ENCODE measurements around the gene BAZ1B.
"Not testable (repeated sequence)": the region's sequence is repeated elsewhere in the genome, so short reads cannot be mapped to it uniquely, and the experiment has no call there.

BAZ1B gene

DNA sequence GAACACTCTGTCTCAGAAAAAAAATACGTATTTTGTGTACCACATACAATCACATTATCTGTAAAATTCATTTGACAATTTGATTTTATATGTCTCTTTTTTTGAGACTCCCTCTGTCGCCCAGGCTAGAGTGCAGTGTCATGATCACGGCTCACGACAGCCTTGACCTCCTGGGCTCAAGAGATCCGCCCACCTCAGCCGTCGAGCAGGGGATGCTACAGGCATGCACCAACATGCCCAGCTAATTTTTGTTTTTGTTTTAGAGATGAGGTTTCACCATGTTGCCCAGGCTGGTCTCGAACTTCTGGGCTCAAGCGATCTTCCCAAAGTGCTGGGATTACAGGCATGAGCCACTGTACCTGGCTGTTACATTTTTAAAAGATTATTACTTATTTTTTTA is 11.6 kb upstream of the BAZ1B start:
- DNase-seq (ENCODE audit: low read depth in 1 of 2, low spot score in 1 of 2): no peak
- in situ Hi-C loops (cut with HindIII; ENCODE audit: low pct_unique_long_range_greater_than_20kb, low sequenced_read_pairs): no loop called here
- no peak for TF ChIP-seq JUND (IDR thresholded peaks at IDR 0.05; ENCODE audit: low read depth)

DNA sequence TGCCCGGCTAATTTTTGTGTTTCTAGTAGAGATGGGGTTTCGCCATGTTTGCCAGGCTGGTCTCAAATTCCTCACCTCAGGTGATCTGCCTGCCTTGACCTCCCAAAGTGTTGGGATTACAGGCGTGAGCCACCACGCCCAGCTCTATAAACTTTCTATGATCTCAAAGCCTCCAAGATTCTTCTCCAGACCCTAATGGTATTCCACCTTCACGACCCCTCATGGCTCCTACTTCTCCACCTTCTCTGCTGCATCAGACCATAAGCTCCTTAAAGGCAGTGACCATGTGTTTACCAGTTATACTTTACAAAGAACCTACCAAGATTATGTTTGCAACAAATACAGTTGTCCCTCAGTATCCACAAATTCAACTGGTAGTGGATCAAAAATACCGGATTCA is 10.1 kb upstream of the BAZ1B start:
- TF ChIP-seq JUND (IDR thresholded peaks at IDR 0.05; ENCODE audit: low read depth): no peak
- in situ Hi-C loops (cut with HindIII; ENCODE audit: low pct_unique_long_range_greater_than_20kb, low sequenced_read_pairs): no loop called here
- no peak for DNase-seq (ENCODE audit: low read depth in 1 of 2, low spot score in 1 of 2)

DNA sequence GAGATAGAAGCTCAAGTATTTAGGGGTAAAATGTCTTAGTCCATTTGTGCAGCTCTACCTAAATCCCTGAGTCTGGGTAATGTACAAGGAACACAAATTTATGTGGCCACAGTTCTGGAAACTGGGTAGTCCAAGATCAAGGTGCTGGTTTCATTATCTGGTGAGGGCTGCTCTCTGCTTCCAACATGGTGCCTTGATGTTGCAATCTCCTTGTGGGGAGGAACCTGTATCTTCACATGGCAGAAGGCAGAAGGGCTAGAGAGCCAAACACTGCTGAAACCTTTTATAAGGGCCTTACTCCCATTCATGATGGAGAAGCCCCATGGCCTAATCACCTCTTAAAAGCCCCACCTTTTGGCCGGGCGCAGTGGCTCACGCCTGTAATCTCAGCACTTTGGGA is 8.7 kb upstream of the BAZ1B start:
- no peak for DNase-seq (ENCODE audit: low read depth in 1 of 2, low spot score in 1 of 2)
- no peak for TF ChIP-seq JUND (IDR thresholded peaks at IDR 0.05; ENCODE audit: low read depth)
- in situ Hi-C loops (cut with HindIII; ENCODE audit: low pct_unique_long_range_greater_than_20kb, low sequenced_read_pairs): no loop called here

DNA sequence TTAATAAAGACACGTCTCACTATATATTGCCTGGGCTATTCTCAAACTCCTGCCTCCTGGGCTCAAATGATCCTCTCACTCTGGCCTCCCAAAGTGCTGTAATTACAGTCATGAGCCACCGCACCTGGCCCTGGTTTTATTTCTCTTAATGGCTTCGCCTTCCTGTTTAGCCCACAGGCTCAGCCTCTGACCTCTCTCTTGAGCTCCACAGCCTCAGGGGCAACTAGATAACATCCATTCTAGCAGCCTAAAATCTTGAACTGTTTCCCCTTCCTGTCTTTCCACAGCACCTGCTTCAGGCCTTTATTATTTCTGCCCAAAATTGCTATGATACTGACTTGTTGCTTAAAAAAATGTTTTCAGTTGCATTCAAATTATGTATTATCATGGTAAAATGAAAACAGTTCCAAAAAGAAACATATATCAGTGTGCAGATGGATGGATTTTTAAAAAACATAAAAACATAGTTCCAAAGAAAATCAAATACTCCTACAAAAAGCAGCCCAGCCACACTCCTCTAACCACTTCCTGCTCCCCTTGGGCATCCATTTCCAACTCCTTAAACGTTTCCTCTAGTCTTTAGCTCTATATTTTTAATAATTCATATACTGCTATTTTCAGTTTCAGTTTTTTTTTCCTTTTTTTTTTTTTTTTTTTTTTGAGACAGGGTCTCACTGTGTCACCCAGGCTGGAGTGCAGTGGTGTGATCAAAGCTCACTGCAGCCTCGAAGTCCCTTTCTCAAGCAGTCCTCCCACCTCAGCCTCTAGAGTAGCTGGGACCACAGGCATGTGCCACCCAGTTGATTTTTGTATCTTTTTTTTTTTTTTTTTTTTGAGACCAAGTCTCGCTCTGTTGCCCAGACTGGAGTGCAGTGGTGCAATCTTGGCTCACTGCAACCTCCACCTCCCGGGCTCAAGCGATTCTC is 5.1 kb upstream of the BAZ1B start:
- peak in 1 of 2 experiments; percentile 46 for DNase-seq (ENCODE audit: low read depth in 1 of 2, low spot score in 1 of 2)
- TF ChIP-seq JUND (IDR thresholded peaks at IDR 0.05; ENCODE audit: low read depth): no peak
- in situ Hi-C loops (cut with HindIII; ENCODE audit: low pct_unique_long_range_greater_than_20kb, low sequenced_read_pairs): no loop called here

DNA sequence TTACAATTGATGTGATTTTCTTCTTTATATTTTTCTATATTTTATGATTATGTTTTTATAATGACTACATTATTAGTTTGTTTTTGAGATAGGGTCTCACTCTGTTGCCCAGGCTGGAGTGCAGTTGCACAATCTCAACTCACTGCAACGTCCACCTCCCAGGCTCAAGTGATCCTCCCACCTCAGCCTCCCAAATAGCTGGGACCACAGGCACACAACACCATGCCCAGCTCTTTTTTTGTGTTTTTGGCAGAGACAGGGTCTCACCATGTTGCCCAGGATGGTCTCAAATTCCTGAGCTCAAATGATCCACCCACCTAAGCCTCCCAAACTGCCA is 4.0 kb upstream of the BAZ1B start:
- in situ Hi-C loops (cut with HindIII; ENCODE audit: low pct_unique_long_range_greater_than_20kb, low sequenced_read_pairs); DNase-seq (ENCODE audit: low read depth in 1 of 2, low spot score in 1 of 2): not testable (repeated sequence)

DNA sequence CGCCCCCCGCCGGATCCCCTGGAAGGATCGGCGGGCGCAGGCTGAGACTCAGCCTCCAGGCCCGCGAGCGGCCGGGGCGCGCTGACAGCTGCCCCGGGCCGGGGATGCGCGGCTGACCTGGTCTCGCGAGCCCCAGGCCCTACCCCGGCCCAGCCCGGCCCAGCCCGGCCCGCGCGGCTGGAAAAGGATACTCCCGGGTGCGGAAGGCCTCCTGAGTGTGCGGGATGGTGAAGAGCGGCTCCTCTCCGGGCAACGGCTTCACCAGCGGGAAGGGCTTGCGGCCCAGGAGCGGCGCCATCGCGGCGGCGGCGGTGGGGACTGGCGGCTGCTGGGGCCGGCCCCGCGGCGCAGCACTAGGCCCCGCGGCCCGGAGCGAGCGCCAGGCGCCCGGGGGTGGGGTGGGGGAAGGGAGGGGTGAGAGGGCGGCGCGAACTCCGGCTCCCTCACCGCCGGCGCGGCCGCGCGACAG is 423 bp downstream of the BAZ1B start:
- TF ChIP-seq JUND (IDR thresholded peaks at IDR 0.05; ENCODE audit: low read depth): no peak
- DNase-seq (ENCODE audit: low read depth in 1 of 2, low spot score in 1 of 2): peak in 1 of 2 experiments; percentile 69
- in situ Hi-C loops (cut with HindIII; ENCODE audit: low pct_unique_long_range_greater_than_20kb, low sequenced_read_pairs): no loop called here

DNA sequence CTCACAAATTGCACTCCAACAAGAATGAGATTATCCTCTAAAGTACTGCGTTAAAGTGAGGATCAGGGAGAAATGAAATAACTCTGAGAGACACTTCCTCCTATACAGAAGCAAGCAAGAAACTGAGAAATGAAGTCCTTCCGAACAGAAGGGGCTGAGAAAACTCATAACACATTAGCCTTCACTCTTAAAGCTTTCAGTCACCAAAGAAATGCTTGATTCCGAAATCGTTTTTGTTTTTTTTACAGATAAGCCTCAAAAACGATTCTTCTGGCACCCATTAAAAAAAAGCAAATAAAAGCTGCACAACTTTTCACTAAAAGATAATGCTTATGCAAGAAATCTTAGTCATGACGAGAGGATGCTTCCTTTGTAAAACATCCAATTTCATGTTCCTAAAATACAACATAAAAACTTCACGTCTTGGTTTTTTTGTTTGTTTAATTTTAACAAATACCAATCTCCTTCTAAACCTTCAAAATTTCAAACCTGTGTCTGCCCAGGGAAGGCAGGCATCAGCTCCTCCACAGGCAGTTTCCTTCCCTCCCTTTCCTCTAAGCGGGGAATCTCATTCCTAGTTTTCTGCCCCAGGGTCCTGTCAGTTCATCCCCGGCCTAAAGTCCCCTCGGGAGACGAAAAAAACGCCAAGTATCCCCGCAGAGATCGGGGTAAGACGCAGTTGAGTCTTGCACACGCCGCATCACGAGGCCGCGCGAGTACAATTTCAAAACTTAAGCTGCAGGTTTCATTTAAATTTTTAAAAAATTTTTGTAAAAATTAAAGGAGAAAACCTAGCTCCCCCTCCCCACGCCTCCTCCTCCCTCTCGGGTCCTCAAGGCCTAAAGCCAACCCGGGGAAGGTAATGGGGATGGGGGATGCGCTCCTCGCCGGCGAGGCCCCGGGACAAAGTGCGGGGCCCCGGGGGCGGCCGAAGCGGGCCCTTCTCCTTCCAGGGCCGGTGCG is 1.1 kb downstream of the BAZ1B start:
- in situ Hi-C loops (cut with HindIII; ENCODE audit: low pct_unique_long_range_greater_than_20kb, low sequenced_read_pairs): no loop called here
- peak; percentile 11 to 28 for DNase-seq (ENCODE audit: low read depth in 1 of 2, low spot score in 1 of 2)
- no peak for TF ChIP-seq JUND (IDR thresholded peaks at IDR 0.05; ENCODE audit: low read depth)

DNA sequence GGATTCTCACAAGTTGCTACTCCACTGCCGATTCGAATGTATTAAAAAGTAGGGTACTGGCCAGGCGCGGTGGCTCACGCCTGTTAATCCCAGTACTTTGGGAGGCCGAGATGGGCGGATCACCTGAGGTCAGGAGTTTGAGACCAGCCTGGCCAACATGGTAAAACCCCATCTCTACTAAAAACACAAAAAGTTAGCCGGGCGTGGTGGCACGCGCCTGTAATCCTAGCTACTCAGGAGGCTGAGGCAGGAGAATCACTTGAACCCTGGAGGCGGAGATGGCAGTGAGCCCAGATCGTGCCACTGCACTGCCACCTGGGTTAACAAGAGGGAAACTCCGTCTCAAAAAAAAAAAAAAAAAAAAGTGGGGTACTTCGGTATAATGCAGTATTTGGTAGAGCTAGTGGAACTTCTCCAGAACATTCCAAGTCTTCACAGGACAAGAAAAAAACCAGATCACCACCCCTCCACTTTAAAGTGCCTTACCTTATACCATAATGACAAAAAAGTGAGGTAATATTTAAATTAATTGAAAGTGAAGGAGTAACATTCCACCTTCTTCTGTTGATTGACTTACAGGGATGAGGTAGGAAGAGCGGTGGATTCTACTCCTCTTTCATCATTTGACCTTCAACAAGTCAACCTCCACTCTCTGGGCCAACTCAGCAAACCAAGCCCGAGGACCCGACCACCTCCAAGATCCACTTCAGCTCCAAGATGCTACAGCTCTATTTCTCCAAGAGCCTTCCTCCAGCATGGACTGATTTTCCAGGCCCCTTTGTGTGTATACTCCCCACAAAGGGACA is 2.0 kb downstream of the BAZ1B start:
- TF ChIP-seq JUND (IDR thresholded peaks at IDR 0.05; ENCODE audit: low read depth): no peak
- peak in 1 of 2 experiments; percentile 53 for DNase-seq (ENCODE audit: low read depth in 1 of 2, low spot score in 1 of 2)
- in situ Hi-C loops (cut with HindIII; ENCODE audit: low pct_unique_long_range_greater_than_20kb, low sequenced_read_pairs): no loop called here

DNA sequence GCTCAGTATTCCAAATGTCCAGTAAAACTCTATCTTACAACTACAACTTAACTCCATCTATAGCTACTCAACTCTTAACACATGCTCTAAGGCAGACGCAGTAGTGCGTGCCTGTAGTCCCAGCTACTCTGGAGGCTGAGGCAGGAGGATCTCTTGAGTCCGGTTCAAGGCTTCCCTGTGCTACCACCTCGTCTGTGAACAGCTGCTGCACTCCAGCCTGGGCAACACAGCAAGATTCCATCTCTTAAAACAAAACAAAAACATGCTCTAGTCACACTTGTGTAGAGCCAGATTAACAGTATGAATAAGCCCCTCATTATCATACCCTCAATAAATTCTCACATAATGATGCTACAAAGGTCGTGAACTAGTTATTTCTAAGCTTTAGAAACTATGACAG is 3.6 kb downstream of the BAZ1B start:
- no peak for TF ChIP-seq JUND (IDR thresholded peaks at IDR 0.05; ENCODE audit: low read depth)
- no peak for DNase-seq (ENCODE audit: low read depth in 1 of 2, low spot score in 1 of 2)
- in situ Hi-C loops (cut with HindIII; ENCODE audit: low pct_unique_long_range_greater_than_20kb, low sequenced_read_pairs): no loop called here

DNA sequence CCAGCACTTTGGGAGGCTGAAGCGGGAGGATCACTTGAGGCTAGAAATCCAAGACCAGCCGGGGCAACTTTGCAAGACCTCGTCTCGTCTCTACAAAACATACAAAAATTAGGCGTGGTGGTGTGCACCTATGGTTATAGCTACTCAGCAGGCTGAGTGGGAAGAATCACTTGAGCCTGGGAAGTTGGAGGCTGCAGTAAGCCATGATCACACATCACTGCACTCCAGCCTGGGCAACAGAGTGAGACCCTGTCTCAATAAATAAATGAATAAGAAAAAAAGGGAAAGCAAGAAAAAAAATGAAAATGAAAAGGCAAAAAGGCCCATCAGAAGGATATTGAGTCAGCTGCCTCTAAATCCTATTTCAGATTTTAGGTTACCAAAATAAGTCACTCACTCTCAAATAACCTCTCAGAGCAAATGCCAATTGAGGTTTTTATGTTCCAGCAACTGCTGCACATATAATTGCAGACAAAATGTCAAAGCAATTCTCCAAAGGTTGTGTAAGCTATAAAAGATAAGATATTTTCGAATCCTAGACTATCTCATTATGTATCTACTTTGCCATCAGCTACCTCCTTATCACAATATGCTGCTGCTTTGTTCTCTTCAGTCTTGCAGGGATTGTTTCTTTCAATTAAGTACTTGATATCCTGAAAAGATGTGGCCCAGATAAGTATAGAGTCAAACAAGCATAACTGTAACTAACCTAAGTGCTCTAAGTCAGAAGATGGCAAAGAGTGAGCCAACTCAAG is 4.7 kb downstream of the BAZ1B start:
- in situ Hi-C loops (cut with HindIII; ENCODE audit: low pct_unique_long_range_greater_than_20kb, low sequenced_read_pairs): no loop called here
- no peak for DNase-seq (ENCODE audit: low read depth in 1 of 2, low spot score in 1 of 2)
- TF ChIP-seq JUND (IDR thresholded peaks at IDR 0.05; ENCODE audit: low read depth): no peak

DNA sequence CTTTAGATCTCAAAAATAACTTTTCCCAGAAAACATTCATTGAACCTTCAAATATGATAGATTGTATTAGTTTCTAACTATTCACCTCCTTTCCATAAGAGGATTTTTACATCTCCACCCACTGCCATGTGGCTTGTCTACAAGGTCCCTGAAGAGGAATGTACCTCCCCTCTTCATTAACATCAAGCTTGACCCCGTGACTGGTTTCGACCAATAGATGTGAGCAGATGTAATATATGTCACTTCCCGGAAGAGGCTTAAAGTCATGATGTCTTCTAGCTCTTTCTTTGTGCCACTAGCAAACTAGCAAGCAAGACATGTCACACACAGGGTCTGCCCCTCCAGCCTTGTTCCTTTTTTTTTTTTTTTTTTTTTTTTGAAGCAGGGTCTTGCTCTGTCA is 6.9 kb downstream of the BAZ1B start:
- in situ Hi-C loops (cut with HindIII; ENCODE audit: low pct_unique_long_range_greater_than_20kb, low sequenced_read_pairs): no loop called here
- no peak for TF ChIP-seq JUND (IDR thresholded peaks at IDR 0.05; ENCODE audit: low read depth)
- peak in 1 of 2 experiments; percentile 19 for DNase-seq (ENCODE audit: low read depth in 1 of 2, low spot score in 1 of 2)

Data from T47D (cell line).